Mucosa of descending colon (tissue), 3 donors: ENCODE measurements around the gene TECPR1. TPM values are rescaled to one million over a fixed set of nuclear protein-coding genes. Genes with fewer than 3 reads are reported as not detected.

Experiments used
- ATAC-seq: fragments of 200-7000 bp; cut with Tn5 transposase; one replicate; pipeline ENCODE4 v1.9.1; 2020; ENCODE audit warnings: mild to moderate bottlenecking, moderate library complexity
- DNase-seq, 3 donors: peaks; one replicate each; pipeline ENCODE4 v3.0.0-alpha.2; 2020
- H3K36me3 ChIP-seq: fragments of 200-600 bp; one replicate; pipeline ENCODE4 v1.8.0; 2021; ENCODE audit warnings: low read depth, mild to moderate bottlenecking
- H3K4me1 ChIP-seq: fragments of 200-600 bp; one replicate; pipeline ENCODE4 v1.8.0; 2021; ENCODE audit warnings: low read depth, mild to moderate bottlenecking
- H3K4me3 ChIP-seq: fragments of 200-600 bp; one replicate; pipeline ENCODE4 v1.8.0; 2021; ENCODE audit warnings: mild to moderate bottlenecking
- H3K9me3 ChIP-seq: fragments of 200-600 bp; one replicate; pipeline ENCODE4 v1.8.0; 2021; ENCODE audit warnings: mild to moderate bottlenecking
- intact Hi-C, 2 donors: fragments of 100-400 bp; cut with DNase I in 1 of 2; cut with micrococcal nuclease in 1 of 2; formaldehyde crosslinking; loops; one replicate each; pipeline versions ENCODE4 v1.11.0 to v1.11.1; 2022; cut with DNase I, micrococcal nuclease
- total RNA-seq, 3 donors: library from RNA; stranded (reverse); fragmentation: NEBNext Ultra II Directional in 2 of 3; extraction: Animal tissue kit (Norgen Biotek cat#: 25700) in 2 of 3; gene quantifications; one replicate each; pipeline versions ENCODE4 v1.2.1 to v1.2.4, GENCODE V29; 2021 to 2023
- TF ChIP-seq, protein P1 (sequence below): fragments of 200-600 bp; IDR thresholded peaks from one replicate; pipeline ENCODE4 v1.8.0; 2022; ENCODE audit warnings: antibody characterized with exemption, mild to moderate bottlenecking
- donor health status: DM: no; HTN: no; CAD: no; lungs with moderate emphysema.
- donor health status: DM: no; HTN: no; CAD: no.
- donor health status: DM: no; HTN: yes; CAD: no.

Gene TECPR1
- total RNA-seq, 3 donors from 2014 or later: 37.0 to 50.5 (median 45.5) TPM

DNA sequence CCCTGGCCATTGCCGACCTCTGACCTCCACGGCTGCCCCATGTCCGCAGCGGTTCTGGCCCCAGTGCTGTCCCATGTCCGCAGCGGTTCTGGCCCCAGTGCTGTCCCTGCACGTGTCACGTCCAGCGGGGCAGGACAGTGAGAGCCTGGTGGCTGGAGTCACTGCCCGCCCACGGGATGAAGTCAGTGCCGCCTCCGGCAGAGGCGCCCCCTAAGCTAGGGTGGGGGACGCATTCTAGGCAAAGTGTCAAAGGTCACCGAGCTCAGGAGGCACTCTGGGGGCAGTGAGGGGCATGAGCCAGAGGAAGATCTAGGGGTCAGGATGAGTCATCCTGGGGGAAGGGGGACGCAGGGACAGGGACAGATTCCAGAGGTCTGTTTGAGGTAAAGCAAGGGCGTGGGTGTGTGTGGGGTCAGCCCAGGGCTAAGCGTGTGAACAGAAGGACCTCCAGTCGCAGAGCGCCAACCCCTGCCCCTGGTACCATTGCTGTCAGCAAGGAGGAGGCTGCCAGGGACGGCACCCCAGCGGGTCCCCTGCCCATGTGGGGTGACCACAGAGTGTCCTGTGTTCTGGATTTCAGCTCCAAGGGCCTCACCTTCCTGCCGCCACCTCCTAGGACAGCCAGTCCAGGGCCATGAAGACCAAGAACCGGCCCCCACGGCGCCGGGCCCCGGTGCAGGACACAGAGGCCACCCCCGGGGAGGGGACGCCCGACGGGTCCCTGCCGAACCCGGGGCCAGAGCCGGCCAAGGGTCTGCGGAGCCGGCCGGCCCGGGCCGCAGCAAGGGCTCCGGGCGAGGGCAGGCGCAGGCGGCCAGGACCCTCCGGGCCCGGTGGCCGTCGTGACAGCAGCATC lies 40.1 kb downstream of the TECPR1 start:
- no peak overlapping the region for H3K4me3 ChIP-seq
- TF ChIP-seq, protein P1, sequence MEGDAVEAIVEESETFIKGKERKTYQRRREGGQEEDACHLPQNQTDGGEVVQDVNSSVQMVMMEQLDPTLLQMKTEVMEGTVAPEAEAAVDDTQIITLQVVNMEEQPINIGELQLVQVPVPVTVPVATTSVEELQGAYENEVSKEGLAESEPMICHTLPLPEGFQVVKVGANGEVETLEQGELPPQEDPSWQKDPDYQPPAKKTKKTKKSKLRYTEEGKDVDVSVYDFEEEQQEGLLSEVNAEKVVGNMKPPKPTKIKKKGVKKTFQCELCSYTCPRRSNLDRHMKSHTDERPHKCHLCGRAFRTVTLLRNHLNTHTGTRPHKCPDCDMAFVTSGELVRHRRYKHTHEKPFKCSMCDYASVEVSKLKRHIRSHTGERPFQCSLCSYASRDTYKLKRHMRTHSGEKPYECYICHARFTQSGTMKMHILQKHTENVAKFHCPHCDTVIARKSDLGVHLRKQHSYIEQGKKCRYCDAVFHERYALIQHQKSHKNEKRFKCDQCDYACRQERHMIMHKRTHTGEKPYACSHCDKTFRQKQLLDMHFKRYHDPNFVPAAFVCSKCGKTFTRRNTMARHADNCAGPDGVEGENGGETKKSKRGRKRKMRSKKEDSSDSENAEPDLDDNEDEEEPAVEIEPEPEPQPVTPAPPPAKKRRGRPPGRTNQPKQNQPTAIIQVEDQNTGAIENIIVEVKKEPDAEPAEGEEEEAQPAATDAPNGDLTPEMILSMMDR: no peak
- intact Hi-C loops: no loop called here
- H3K4me1 ChIP-seq: peaks cover 3% of the 10 kb centered on the region
- ATAC-seq (peak; percentile 22), DNase-seq (peak in 2 of 3 donors; percentile 52 to 54)
- H3K9me3 ChIP-seq: no peaks in the 10 kb centered on the region
- H3K36me3 ChIP-seq: no peaks in the 10 kb centered on the region

DNA sequence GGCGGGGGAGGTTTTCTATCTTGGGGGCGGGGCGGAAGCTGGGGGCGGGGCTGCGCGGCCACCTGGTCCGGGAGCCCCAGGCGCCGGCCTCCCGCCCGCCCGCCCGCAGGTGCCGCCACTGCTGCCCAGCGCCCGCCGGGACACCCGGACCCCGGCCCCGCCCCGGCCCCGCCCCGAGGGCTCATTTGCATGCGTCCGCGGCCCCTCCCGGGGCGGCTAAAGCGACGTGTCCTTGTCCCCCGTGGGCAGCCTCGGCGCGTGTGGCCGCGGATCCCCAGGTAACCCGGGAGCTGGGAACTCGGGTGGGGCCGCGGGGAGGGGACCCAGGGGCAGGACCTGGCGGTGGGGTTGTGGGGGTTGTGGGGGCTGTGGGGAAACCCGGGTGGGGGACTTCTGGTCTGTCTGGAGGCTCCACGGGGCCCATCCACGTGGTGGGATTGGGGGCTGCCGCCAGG lies 40.8 kb downstream of the TECPR1 start, which contains the start of gene BHLHA15:
TSS of gene BHLHA15 (plus strand) at position 219 of the 455 bp plus-strand sequence. CDS start 871 bp downstream, outside the sequence.
- ATAC-seq (peak; percentile 76), DNase-seq (peak; percentile 74 to 82 (median 80))
- Histone ChIP-seq H3K4me3 (no peak within 1 kb of the TSS), H3K4me1 (peaks cover 3% of the 10 kb centered on the region), H3K36me3 (no peaks in the 10 kb centered on the region), H3K9me3 (no peaks in the 10 kb centered on the region)
- TF ChIP-seq, protein P1: no peak
- intact Hi-C loops: no loop called here

DNA sequence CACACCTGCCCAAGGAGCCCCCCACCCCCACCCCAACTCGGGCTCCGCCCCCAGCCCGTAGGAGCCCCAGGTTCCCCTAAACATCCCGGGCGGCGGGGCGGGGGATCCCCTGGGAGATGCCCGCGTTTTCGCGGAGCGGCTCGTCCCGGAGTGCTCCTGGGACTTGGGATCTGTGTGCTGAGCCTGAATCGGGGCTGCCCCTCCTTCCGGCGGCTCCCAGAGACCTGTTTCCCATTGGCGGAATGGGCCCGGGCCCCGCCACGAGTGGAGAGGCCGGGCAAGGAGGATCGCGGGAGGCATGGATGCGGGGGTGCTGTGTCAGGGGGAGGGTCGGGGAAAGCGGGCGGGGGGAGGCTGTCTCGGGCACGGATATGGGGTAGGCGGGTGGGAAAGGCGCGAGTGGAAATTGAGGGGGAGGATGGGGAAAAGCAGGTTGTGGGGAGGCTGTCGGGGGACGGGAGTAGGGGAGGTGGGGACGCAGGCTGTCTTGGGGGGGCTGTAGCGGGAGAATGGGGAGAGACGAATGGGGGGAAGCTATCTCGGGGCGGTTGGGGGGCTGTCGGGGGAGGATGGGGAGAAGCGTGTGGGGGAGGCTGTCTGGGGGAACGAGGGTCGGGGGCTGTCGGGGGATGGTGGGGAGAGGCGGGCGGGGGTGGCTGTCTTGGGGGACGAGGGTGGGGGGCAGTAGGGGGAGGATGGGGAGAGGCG lies 41.4 kb downstream of the TECPR1 start:
- peak; percentile 31 for ATAC-seq
- TF ChIP-seq, protein P1: no peak

DNA sequence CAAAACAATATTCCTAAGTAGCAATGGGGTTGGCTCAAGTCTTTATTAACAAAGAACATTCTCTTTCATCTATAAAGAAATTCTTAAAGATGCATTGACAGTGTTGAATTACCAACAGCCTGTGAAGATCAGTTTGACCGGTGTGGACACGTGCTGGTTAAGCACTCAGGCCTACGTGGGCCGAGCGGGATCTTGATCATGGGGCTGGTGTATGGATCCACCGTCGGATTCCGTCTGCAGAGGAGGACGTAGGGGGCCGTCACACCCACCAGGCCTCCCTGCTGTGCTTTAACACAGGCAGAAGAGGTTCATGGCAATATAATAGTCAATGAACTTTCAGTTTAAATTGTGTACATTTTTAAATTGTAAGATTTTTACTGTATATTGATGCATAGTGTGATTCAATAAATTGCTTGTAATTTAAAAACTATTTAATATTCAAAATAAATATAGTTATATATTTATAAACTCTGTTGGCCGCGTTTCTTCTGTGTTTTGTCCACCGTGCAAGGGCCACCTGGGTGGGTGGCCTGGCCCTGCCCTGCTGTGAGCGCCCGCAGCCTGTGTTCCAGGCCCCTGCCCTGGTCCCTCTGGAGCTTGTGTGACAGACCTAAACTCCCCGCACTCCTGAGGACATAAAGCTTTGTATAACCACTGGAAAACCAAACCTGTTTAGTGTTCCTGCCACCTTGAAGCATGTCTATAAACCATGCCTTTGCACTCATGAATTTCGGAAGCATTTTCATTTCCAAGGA lies 42.7 kb downstream of the TECPR1 start:
- no peak for ATAC-seq
- no peak overlapping the region for H3K4me3 ChIP-seq
- peaks cover 3% of the 10 kb centered on the region for H3K36me3 ChIP-seq
- TF ChIP-seq, protein P1: no peak
- peak in 1 of 3 donors; percentile 38 for DNase-seq
- intact Hi-C loops: no loop called here
- no peaks in the 10 kb centered on the region for H3K9me3 ChIP-seq
- peaks cover 3% of the 10 kb centered on the region for H3K4me1 ChIP-seq

More for the DNA sequence above, 41.4 kb downstream of the TECPR1 start:
- DNase-seq: peak in 2 of 3 donors; percentile 50 to 52
- H3K4me1 ChIP-seq: peaks cover 3% of the 10 kb centered on the region
- H3K9me3 ChIP-seq: no peaks in the 10 kb centered on the region
- peaks cover 1% of the 10 kb centered on the region for H3K36me3 ChIP-seq
- intact Hi-C loops: no loop called here
- H3K4me3 ChIP-seq: no peak overlapping the region
